ENCODE data around the gene MLNR.

GRCh38 chr13:49246850-49247642 lies 26.9 kb downstream of the MLNR start:
- no peak for TF ChIP-seq ZNF70 (CRISPR knock-in tag; IDR thresholded peaks at IDR 0.05)
- TF ChIP-seq GLIS3 (CRISPR knock-in tag; IDR thresholded peaks at IDR 0.05): no peak
- no peak for TF ChIP-seq CSDC2 (CRISPR knock-in tag; IDR thresholded peaks at IDR 0.05)
- TF ChIP-seq CREB5 (CRISPR knock-in tag; IDR thresholded peaks at IDR 0.05; ENCODE audit: low read depth): no peak
- no peak for TF ChIP-seq TSHZ2 (CRISPR knock-in tag; IDR thresholded peaks at IDR 0.05)
